HepG2 (cell line): ENCODE results near the gene KCNH1. TPM values are rescaled to one million over a fixed set of nuclear protein-coding genes. Genes with fewer than 3 reads are reported as not detected.
A peak's percentile ranks its signal among the peaks of the same experiment; 100 is the strongest.
"Not testable (repeated sequence)": the region's sequence is repeated elsewhere in the genome, so short reads cannot be mapped to it uniquely, and the experiment has no call there.

ENCODE experiments used
- ATAC-seq: fragments of 200-7000 bp; cut with Tn5 transposase; 3 replicates; pipeline ENCODE4 v1.9.1; 2020; ENCODE audit warnings: mild to moderate bottlenecking, moderate library complexity
- BruUV-seq: library from RNA; stranded (reverse); fragments of 400-500 nt; replicated peaks from 2 replicates; lab custom pipeline; 2021; lab: Mats Ljungman, UMichigan
- CTCF ChIA-PET: fragments of 300-600 bp; formaldehyde crosslinking; extraction: SDS; loops from one replicate; lab custom pipeline; 2021; ENCODE audit warnings: low total read pairs, inconsistent platforms, low intra/inter-chr PET ratio; lab: Yijun Ruan, JAX
- POLR2A ChIA-PET: fragments of 350-600 bp; sonication (Branson Sonifier 250); formaldehyde crosslinking; loops from one replicate; lab custom pipeline; 2020; ENCODE audit warnings: antibody characterized with exemption, inconsistent platforms; lab: Yijun Ruan, JAX
- DNase-seq: peaks from one replicate; pipeline ENCODE4 v3.0.0-alpha.2; 2015; ENCODE audit warnings: low spot score
- FAIRE-seq: peaks from 3 replicates; lab custom pipeline; 2011; peaks lifted over from hg19 to GRCh38; lab: Jason Lieb, UNC
- H2AFZ ChIP-seq: one replicate; pipeline ENCODE4 v1.6.1; 2011; ENCODE audit warnings: low read length, inconsistent platforms
- H3K27ac ChIP-seq: fragments of 300-600 bp; 3 replicates; pipeline ENCODE4 v1.8.0; 2011; ENCODE audit warnings: mixed run types, mild to moderate bottlenecking, mixed read lengths, low read length, inconsistent platforms; ENCODE audit not compliant: insufficient read depth; ENCODE audit errors: extremely low read length
- H3K27me3 ChIP-seq, 2 experiments: fragments of 200-600 bp in 1 of 2; 2 replicates in 1 of 2; 3 replicates in 1 of 2; pipeline versions ENCODE4 v1.6.0 to v1.8.0; 2011; ENCODE audit warnings: low read length in 2 of 2, mild to moderate bottlenecking in 2 of 2, moderate library complexity in 2 of 2, inconsistent platforms in 1 of 2; ENCODE audit not compliant: insufficient read depth in 2 of 2, control insufficient read depth in 1 of 2
- H3K36me3 ChIP-seq, 2 experiments: fragments of 200-600 bp in 1 of 2; replicated peaks in 1 of 2; 2 replicates in 1 of 2; 3 replicates in 1 of 2; pipeline versions ENCODE4 v1.5.1 to v1.8.0; 2011; ENCODE audit warnings: low read length in 2 of 2, inconsistent platforms in 1 of 2; ENCODE audit not compliant: insufficient read depth in 2 of 2, control insufficient read depth in 1 of 2
- H3K4me1 ChIP-seq: 2 replicates; pipeline ENCODE4 v1.5.1; 2012; ENCODE audit warnings: low read length, inconsistent platforms; ENCODE audit not compliant: insufficient read depth
- H3K4me2 ChIP-seq: 2 replicates; pipeline ENCODE4 v1.6.0; 2011; ENCODE audit warnings: low read depth, low read length, inconsistent platforms
- H3K4me3 ChIP-seq, 3 experiments: fragments of 200-600 bp in 1 of 3; sonication (generic), shearing (Covaris generic) in 1 of 3; replicated peaks in 1 of 3; 2 replicates each; pipeline ENCODE4 v1.5.1; 2011 to 2016; ENCODE audit warnings: low read length in 3 of 3, inconsistent platforms in 2 of 3, low read depth in 2 of 3, mild to moderate bottlenecking in 2 of 3, control low read depth in 1 of 3, mixed read lengths in 1 of 3; ENCODE audit not compliant: insufficient read depth in 1 of 3
- H3K79me2 ChIP-seq: one replicate; pipeline ENCODE4 v1.6.1; 2011; ENCODE audit warnings: low read length, inconsistent platforms; ENCODE audit not compliant: insufficient read depth
- H3K9ac ChIP-seq: 2 replicates; pipeline ENCODE4 v1.6.0; 2011; ENCODE audit warnings: mild to moderate bottlenecking, low read depth, low read length, inconsistent platforms; ENCODE audit not compliant: insufficient read depth
- H3K9me3 ChIP-seq: 2 replicates; pipeline ENCODE4 v1.5.1; 2012; ENCODE audit warnings: mild to moderate bottlenecking, low read length
- H4K20me1 ChIP-seq: 2 replicates; pipeline ENCODE4 v1.6.0; 2011; ENCODE audit warnings: inconsistent platforms, mild to moderate bottlenecking, low read length, moderate library complexity; ENCODE audit not compliant: insufficient read depth
- FOSL1 ChIP-seq: sonication (generic); formaldehyde crosslinking; IDR thresholded peaks from 2 replicates; pipeline ENCODE4 v1.9.0; 2021; ENCODE audit warnings: missing genetic modification reagents, borderline replicate concordance
- FOSL2 ChIP-seq: sonication (generic); formaldehyde crosslinking; IDR thresholded peaks from 2 replicates; pipeline ENCODE4 v1.4.0; 2020; ENCODE audit warnings: missing genetic modification reagents
- NFATC3 ChIP-seq: sonication (generic); formaldehyde crosslinking; IDR thresholded peaks from 2 replicates; pipeline ENCODE4 v1.5.1; 2020; ENCODE audit warnings: mild to moderate bottlenecking, missing genetic modification reagents
- REXO4 ChIP-seq: sonication (generic); formaldehyde crosslinking; IDR thresholded peaks from 2 replicates; pipeline ENCODE4 v1.8.0; 2022; ENCODE audit warnings: missing genetic modification reagents, mild to moderate bottlenecking, borderline replicate concordance
- ZNF644 ChIP-seq: IDR thresholded peaks from 2 replicates; pipeline ENCODE4 v1.6.1; 2016; ENCODE audit warnings: low read depth
- ZSCAN30 ChIP-seq: sonication (generic); formaldehyde crosslinking; IDR thresholded peaks from 2 replicates; pipeline ENCODE4 v1.5.0; 2020; ENCODE audit warnings: mild to moderate bottlenecking, missing genetic modification reagents
- WGBS: methylation state at CpG from one replicate; pipeline ENCODE4 v1.1.6; 2017; ENCODE audit warnings: low lambda C conversion rate; 5-methylcytosine and 5-hydroxymethylcytosine counted together
- in situ Hi-C: cut with HindIII; loops from 2 replicates; pipeline ENCODE4 v1.10.0; 2017; ENCODE audit warnings: low pct_unique_long_range_greater_than_20kb; ENCODE audit not compliant: extremely low pct_ligation_motif_present
- intact Hi-C: fragments of 100-400 bp; cut with micrococcal nuclease; formaldehyde crosslinking; loops from one replicate; pipeline ENCODE4 v1.10.0; 2022; ENCODE audit not compliant: unreplicated experiment
- polyA plus RNA-seq, 8 experiments: library from polyadenylated mRNA; depleted of rRNA in 3 of 8; stranded (reverse) in 7 of 8; unstranded in 1 of 8; fragments of >200 nt; fragmentation: Illumina TruSeq in 4 of 8; extraction: Trizol in 4 of 8; gene quantifications; 2 replicates each; pipeline versions ENCODE4 v1.2.1 to v1.2.3, GENCODE V29; 2011 to 2016; ENCODE audit warnings: low read depth in 4 of 8, missing spikeins in 1 of 8, mixed read lengths in 1 of 8; ENCODE audit not compliant: insufficient read depth in 1 of 8
- total RNA-seq, 5 experiments: library from RNA; depleted of rRNA; stranded (reverse); fragments of >200 nt; fragmentation: Illumina TruSeq; extraction: Trizol; gene quantifications; 2 replicates each; pipeline ENCODE4 v1.2.3, GENCODE V29; 2016; ENCODE audit warnings: low read depth in 1 of 5

KCNH1 gene
- total and polyA plus RNA-seq, 2 of the 13 experiments (the other 11 are each of a cell fraction or from before 2014, with no cell fraction given), result not detected

GRCh38 chr1:211041838-211042237, 92.1 kb downstream of the KCNH1 start:
- H3K4me3 ChIP-seq, H4K20me1 ChIP-seq, FAIRE-seq, H3K4me2 ChIP-seq, H3K9ac ChIP-seq, ATAC-seq, H3K9me3 ChIP-seq, intact Hi-C loops, H2AFZ ChIP-seq, H3K27ac ChIP-seq, H3K4me1 ChIP-seq, H3K36me3 ChIP-seq, BruUV-seq, in situ Hi-C loops, H3K79me2 ChIP-seq, POLR2A ChIA-PET, DNase-seq, CTCF ChIA-PET, H3K27me3 ChIP-seq: not testable (repeated sequence)
- 0% methylated on average over 3 of the region's 3 CpGs for WGBS

- Histone ChIP-seq H3K27me3 (no peaks in the 10 kb centered on the region; a peak in 1 of 5 replicates), H2AFZ (no peak overlapping the region), H3K27ac (no peak overlapping the region), H3K79me2 (no peaks in the 10 kb centered on the region), H3K4me3 (no peak overlapping the region), H3K9me3 (no peaks in the 10 kb centered on the region), H3K36me3 (no peaks in the 10 kb centered on the region), H3K9ac (no peak overlapping the region)
- BruUV-seq, result no TSS peak
- in situ Hi-C loops, result no loop called here
- intact Hi-C loops, result no loop called here
- peak; percentile 39 for DNase-seq
- no peak for TF ChIP-seq REXO4 (CRISPR knock-in tag)
- 0 out of 2 replicates have a peak, but pooled peaks have one; percentile 19 for TF ChIP-seq FOSL1
- no peak for TF ChIP-seq ZSCAN30 (CRISPR knock-in tag)
- no peak for TF ChIP-seq NFATC3 (CRISPR knock-in tag)
- TF ChIP-seq ZNF644 (CRISPR knock-in tag), result 0 out of 2 replicates have a peak, but pooled peaks have one; percentile 14
- peak; percentile 91 for TF ChIP-seq FOSL2 (CRISPR knock-in tag)
- TF ChIP-seq, all 625 proteins: peak for 3
- Histone ChIP-seq H3K4me1 (no peaks in the 10 kb centered on the region), H4K20me1 (no peaks in the 10 kb centered on the region), H3K4me2 (no peak overlapping the region)
- ChIA-PET POLR2A (no interaction called here), CTCF (no interaction called here)
- FAIRE-seq, result no peak
- peak; percentile 41; the same call in 1 of the 3 replicates for ATAC-seq
- WGBS, result 5% methylated on average over 2 of the region's 2 CpGs
These were observed 96.9 kb downstream of the KCNH1 start for GRCh38 chr1:211037095-211037494.
